Measurements from ENCODE around the gene STX16. TPM values are rescaled to one million over a fixed set of nuclear protein-coding genes. Genes with fewer than 3 reads are reported as not detected.
"Not testable (repeated sequence)": the region's sequence is repeated elsewhere in the genome, so short reads cannot be mapped to it uniquely, and the experiment has no call there.

Gene STX16
- total RNA-seq, 1 donor = 34.1 TPM

GRCh38 chr20:58636983-58637421 lies 14.1 kb upstream of the STX16 start:
- TF ChIP-seq CTCF (IDR thresholded peaks at IDR 0.05; ENCODE audit: insufficient read depth, low read depth, low read length) = peak; percentile 18
- DNase-seq (ENCODE audit: low read depth) = no peak
- H3K4me3 ChIP-seq (ENCODE audit: low read depth, low read length) = no peak overlapping the region

- DNase-seq (ENCODE audit: low read depth) = no peak
- H3K4me3 ChIP-seq (ENCODE audit: low read depth, low read length) = no peak overlapping the region
- no peak for TF ChIP-seq CTCF (IDR thresholded peaks at IDR 0.05; ENCODE audit: insufficient read depth, low read depth, low read length)
These were observed 13.4 kb upstream of the STX16 start for GRCh38 chr20:58637466-58638213.

- no peak for TF ChIP-seq CTCF (IDR thresholded peaks at IDR 0.05; ENCODE audit: insufficient read depth, low read depth, low read length)
- H3K4me3 ChIP-seq (ENCODE audit: low read depth, low read length) = no peak overlapping the region
- DNase-seq (ENCODE audit: low read depth) = no peak
These were observed 12.5 kb upstream of the STX16 start for GRCh38 chr20:58638467-58639181.

- no peak overlapping the region for H3K4me3 ChIP-seq (ENCODE audit: low read depth, low read length)
- DNase-seq (ENCODE audit: low read depth) = no peak
- no peak for TF ChIP-seq CTCF (IDR thresholded peaks at IDR 0.05; ENCODE audit: insufficient read depth, low read depth, low read length)
These were observed 11.6 kb upstream of the STX16 start for GRCh38 chr20:58639182-58640146.

- DNase-seq (ENCODE audit: low read depth) = peak; percentile 55
- no peak for TF ChIP-seq CTCF (IDR thresholded peaks at IDR 0.05; ENCODE audit: insufficient read depth, low read depth, low read length)
- no peak overlapping the region for H3K4me3 ChIP-seq (ENCODE audit: low read depth, low read length)
These were observed 10.6 kb upstream of the STX16 start for GRCh38 chr20:58640446-58640845.

GRCh38 chr20:58642441-58642840 lies 8.6 kb upstream of the STX16 start:
- DNase-seq (ENCODE audit: low read depth) = no peak
- no peak for TF ChIP-seq CTCF (IDR thresholded peaks at IDR 0.05; ENCODE audit: insufficient read depth, low read depth, low read length)
- H3K4me3 ChIP-seq (ENCODE audit: low read depth, low read length) = no peak overlapping the region

GRCh38 chr20:58642896-58643295 lies 8.2 kb upstream of the STX16 start:
- not testable (repeated sequence) for DNase-seq (ENCODE audit: low read depth); H3K4me3 ChIP-seq (ENCODE audit: low read depth, low read length)
